GM21360 (cell line): Measurements from ENCODE around the gene NLGN3.

Experiments used
- ATAC-seq: cut with Tn5 transposase; IDR thresholded peaks from one replicate; pipeline ENCODE4 v1.9.1; 2021; ENCODE audit warnings: mild to moderate bottlenecking, moderate library complexity; ENCODE audit not compliant: unreplicated experiment

The NLGN3 gene

DNA sequence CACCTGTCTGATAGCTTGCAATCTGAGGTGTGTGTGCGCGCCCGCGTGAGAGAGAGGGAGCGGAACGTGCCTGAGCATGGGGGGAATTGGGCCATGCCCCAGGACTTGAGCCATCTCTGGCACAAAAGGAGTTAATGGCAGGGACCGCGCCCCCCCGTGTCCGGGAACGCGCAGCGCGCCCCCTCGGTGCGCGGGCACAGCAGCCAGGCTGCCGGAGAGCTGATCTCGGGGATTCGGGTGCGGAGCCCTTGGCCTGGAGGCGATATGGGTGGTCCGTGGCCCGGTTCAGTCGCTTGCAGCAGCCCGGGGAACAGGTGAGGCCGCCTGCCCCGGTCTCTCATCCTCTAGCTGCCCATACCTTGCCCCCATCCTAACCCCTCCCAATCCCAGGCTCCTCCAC is at the start of gene NLGN3:
TSS of gene NLGN3 (plus strand) at position 191 of the 400 bp plus-strand sequence. CDS start 2,909 bp downstream, outside the sequence.
- ATAC-seq: no peak

DNA sequence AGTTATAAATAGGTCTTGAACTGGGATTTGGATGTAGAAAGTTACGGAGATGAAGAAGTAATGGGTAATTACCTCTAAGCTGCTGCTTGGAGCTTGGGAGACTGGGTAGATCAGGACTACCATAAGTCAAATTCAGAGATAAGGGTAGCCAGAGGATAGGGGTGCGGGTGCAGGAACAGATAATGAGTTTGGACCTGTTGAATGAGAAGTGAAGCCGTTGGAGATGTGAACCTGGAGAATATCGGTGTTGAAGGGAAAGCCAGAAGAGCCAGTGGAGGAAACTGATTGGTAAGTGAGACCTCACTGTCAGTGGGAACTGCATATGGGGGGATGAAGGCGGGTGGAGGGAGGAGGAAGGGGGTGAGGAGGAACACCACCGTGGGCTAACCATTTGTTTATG is 49.6 kb upstream of the NLGN3 start:
- ATAC-seq: no peak

DNA sequence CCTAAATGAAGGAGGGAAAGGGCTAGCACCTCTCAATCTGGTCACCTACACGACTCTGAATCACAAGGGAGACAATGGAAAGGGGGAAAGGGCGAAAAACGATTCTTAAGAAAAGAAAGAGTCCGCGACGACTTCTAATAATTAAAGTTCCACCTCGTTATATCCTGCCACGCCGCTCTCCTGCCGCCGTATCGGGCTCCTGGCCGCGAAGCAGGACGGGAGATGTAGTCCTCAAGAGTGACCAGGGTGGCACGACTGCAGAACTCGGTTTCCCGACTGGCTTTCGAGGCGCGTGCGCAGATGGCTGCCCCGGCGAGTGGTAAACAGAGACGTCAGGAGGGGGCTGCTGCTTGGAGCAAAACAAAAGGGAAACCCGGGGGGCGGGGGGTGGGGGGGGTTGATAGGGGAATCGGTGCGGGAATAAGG is 49.1 kb upstream of the NLGN3 start, which contains the start of gene FOXO4:
TSS of gene FOXO4 (plus strand) at position 297 of the 426 bp plus-strand sequence. CDS start 678 bp downstream, outside the sequence.
- ATAC-seq: peak; percentile 74

DNA sequence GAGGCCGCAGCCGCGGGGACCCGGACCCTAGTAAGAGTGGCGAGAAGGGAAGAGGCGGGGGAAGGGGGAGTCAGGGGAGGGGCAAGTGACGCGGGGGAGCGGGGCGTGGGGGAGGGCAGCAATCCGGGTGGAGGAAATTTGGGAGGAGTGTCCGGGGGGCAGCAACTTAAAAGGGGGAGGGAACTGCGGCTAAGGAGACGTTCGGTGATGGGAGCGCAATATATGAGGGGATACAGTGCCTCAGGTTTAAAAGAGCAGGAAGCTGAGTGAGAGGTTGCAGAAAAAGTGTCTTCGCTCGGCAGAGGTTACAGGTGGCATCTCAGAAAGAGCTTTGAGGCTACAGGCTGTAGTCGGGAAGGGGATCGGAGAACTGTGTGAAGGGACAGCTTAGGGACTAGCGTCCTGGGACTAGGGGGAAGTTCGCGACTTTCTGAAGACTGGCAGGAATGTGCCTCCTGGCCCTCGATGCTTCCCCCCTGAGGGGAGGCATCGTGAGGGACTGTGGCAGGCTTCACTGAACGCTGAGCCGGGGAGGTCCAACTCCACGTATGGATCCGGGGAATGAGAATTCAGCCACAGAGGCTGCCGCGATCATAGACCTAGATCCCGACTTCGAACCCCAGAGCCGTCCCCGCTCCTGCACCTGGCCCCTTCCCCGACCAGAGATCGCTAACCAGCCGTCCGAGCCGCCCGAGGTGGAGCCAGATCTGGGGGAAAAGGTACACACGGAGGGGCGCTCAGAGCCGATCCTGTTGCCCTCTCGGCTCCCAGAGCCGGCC is 48.5 kb upstream of the NLGN3 start:
- ATAC-seq: peak; percentile 10

DNA sequence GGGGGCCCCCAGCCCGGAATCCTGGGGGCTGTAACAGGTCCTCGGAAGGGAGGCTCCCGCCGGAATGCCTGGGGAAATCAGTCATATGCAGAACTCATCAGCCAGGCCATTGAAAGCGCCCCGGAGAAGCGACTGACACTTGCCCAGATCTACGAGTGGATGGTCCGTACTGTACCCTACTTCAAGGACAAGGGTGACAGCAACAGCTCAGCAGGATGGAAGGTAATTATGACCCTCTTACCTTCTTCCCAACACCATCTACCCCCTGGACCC is 47.9 kb upstream of the NLGN3 start:
- ATAC-seq: no peak

DNA sequence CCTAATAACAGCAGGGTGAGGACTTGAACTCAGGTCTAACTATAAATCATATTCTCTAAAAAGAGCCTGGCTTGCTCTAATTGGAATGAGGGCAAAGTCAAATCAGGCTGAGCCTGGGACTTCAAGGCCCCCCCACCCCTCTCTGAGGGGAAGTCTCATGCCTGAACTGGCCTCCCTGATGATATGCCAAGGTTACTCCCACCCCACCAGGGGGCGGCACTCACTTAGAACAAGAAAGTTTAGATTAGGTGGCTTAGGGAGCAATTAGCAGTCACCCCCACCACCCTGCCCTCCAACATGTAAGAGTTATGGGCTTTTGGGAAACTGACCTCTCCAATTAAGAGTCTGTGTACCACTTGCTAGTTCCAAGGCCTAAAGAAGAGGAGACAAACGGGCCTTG is 46.3 kb upstream of the NLGN3 start:
- no peak for ATAC-seq

DNA sequence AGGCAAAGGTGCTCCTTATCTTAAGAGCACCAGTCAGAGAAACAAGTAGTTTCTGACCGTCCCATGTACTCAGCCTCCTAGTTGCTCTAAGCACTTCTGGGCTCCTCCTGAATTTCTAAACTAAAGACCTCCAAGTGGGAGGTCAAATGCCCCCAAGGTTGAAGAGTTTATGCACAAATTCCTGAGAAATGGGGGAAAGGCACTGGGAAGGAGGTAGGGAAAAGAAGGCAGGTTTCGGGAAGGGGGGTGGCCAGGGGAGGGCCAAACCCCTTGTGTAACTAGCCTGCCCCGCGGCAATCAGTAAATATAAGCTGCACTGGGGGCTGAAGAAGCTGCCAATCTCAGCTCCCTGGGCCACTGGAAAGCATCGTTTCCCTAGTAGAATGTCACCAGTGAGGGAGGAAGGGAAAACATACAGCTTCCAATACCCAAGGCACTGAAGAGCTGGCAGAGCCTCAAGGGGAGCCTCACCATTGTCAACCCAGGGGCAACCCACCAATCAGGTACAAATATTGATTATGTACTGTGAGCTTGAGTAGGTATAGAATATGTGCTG is 45.6 kb upstream of the NLGN3 start:
- no peak for ATAC-seq

DNA sequence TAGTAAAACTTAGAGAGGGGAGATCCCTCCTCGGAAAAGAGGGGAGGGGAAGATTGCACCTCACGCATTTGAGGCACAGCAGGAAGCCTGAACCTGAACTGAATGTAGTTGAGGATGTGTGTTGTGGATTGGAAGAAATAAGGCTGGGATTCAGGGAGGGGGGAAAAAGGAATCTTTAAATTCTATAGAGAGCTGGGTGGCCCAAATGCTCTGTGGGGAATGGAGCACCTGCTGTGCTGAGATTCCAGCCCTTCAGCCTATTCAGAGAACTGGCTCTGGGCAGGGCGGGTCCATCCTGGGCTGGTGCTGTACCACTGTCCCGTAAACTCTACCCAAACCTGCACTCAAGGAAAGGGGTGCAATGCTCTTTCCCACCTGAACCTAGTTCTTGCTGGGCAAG is 44.9 kb upstream of the NLGN3 start:
- ATAC-seq: no peak

DNA sequence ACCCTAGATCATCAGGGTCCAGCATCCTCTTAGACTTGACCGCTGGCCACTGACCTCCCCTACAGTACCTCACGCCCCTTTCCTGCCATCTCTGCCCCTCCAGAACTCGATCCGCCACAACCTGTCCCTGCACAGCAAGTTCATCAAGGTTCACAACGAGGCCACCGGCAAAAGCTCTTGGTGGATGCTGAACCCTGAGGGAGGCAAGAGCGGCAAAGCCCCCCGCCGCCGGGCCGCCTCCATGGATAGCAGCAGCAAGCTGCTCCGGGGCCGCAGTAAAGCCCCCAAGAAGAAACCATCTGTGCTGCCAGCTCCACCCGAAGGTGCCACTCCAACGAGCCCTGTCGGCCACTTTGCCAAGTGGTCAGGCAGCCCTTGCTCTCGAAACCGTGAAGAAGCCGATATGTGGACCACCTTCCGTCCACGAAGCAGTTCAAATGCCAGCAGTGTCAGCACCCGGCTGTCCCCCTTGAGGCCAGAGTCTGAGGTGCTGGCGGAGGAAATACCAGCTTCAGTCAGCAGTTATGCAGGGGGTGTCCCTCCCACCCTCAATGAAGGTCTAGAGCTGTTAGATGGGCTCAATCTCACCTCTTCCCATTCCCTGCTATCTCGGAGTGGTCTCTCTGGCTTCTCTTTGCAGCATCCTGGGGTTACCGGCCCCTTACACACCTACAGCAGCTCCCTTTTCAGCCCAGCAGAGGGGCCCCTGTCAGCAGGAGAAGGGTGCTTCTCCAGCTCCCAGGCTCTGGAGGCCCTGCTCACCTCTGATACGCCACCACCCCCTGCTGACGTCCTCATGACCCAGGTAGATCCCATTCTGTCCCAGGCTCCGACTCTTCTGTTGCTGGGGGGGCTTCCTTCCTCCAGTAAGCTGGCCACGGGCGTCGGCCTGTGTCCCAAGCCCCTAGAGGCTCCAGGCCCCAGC is 43.8 kb upstream of the NLGN3 start:
- no peak for ATAC-seq

DNA sequence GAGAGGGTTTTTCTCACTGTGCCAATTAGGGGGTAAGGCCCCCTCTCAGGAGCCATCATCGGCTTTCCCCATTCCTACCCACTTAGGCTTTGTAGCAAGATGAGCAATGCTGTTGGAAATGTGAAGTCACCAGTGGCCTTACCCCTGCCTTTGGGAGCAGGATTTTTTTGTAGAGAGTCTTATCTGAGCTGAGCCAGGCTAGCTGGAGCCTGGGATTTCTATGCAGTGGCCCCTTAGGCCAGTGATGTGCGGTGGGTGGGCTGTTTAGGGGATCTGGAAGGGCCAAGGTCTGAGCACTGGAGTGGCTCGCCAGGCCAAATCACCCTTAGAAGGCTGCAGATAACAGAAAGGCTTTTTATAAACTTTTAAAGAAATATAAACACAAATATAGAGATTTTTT is 42.3 kb upstream of the NLGN3 start:
- no peak for ATAC-seq

DNA sequence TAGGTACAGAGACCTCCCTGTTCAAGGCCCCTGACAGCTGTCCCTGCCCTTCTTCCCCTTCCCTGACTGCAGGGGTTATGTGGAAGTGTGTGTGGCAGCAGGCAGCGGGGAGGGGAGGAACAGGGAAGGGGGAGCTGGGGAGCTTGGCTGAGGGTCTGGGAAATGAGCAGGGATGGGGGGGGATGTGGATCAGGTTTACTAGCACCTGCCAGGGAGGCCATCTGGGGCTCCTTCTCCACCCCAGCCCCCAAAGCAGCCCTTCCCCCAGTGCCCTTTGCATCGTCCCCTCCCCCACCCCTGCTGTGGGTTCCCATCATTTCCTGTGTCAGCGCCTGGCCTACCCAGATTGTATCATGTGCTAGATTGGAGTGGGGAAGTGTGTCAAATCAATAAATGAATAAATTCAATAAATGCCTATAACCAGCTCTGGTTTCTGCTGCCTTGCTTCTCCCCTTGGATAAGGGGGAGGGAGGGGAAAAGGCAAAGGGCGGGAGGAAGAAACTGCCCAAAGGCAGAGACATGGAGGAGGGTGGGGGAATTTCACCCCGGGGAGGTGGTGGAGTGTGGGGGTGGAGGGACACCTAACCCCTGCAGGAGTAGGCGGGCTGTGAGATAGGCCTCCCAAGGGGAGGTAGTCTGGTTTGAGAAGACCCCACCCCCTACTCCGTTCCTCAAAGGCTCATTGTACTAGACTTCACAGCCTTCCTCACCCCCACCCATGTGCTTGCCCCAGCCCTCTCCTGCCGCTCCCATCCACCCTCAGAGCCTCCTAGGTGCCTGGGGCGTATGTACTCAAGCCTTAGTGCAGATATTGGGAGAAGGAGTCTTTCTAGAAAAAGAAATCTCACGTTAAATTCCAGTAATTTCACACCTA is 41.3 kb upstream of the NLGN3 start:
- ATAC-seq: no peak

DNA sequence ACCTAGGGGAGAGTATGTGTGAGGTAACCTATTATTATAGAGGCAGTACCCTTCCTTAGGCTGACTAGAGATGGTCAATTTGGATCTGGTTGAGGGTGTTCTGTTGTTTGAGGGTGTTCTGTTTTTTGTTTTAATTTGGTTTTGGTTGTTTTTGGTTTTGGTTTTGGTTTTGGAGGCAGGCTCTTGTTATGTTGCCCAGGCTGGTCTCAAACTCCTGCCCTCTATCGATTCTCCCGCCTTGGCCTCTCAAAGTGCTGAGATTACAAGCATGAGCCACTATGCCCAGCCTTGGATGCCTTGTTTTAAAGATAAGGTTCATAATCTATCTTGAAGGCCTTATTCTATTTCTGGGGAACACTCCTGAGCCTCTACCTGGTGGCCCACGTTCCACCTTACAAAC is 39.0 kb upstream of the NLGN3 start:
- ATAC-seq: no peak

DNA sequence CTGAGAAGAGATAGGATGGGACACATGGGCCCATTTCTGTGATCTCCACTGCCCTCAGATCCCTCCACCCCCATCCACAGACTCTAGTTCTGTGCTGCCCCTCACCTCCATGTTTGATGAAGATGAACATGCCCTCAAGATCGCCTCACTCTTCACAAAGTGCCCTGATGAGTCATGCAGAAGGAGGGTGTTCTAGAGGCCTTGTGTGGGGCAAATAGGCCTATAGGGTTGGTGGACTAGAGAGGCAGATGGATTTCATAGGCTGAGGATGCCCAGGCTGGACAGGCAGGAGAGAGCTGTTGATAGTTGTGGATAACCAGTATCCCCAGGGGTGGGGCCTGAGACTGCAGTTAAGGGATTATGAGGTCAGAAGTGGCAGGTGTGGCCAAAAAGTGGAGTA is 38.2 kb upstream of the NLGN3 start, which contains the start of gene CXorf65:
TSS of gene CXorf65 (minus strand) at position 314 of the 400 bp plus-strand sequence. CDS start at position 130, 184 bp downstream.
- ATAC-seq: no peak

DNA sequence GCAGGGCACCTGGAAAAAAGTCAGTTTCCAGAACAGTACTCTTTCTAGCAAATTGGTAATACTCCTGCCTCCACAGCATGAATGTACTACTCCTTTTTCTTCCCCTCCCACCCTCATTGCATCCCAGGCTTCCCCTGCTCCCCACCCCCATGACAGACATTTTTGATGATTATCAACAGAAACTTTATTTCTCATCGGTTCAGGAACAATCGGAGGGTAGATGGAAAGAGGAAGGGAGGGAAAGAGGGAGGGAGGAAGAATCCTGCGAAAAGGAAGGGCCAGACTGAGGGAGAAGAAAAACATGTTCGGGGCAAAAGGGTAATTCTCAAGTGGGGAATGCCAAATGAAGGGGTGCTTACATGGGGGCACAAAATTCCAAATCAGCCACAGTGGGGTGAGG is 37.4 kb upstream of the NLGN3 start:
- no peak for ATAC-seq

DNA sequence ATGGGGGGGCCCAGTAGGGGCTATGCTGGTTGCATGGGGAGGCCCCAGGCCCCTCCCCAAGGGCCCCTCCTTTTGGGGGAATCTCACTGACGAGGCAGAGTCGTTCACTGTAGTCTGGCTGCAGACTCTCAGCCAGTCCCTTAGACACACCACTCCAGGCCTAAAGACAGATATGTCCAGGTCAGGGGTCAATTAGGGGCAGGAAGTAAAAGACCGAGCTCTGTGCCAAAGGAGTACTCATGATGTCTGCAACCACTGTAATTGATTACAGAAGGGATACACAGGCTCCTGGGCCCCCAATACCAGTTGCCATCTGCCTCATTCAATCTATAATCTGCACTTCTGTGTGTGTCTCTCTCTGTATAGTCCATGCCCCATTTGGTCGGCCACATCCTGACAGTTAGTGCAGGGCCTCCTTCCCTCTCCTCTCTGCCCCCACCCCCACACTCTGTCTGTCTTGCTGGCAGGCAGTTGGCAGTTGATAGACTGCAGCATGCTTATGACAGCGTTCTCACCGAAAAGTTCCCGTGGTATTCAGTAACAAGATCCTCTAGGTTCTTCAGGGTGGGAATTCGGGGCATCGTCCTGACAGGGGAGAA is 36.8 kb upstream of the NLGN3 start:
- ATAC-seq: no peak

DNA sequence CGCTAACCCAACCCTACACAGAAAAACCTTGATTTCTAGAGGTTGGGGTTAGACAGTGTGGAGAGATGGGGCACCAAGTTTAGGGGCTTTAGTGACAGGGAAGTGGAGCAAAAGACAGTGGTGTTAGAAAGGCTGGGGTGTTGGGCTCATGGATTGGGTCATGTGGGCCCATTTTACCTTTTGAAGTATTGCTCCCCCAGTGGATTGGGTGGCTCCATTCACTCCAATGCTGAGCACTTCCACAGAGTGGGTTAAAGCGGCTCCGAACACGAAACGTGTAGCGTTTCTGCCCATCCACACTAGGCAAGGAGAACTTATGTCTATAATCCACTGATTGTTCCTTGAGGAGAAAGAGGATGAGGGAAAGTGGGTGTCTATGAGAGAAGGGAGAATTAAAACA is 35.6 kb upstream of the NLGN3 start:
- ATAC-seq: no peak

DNA sequence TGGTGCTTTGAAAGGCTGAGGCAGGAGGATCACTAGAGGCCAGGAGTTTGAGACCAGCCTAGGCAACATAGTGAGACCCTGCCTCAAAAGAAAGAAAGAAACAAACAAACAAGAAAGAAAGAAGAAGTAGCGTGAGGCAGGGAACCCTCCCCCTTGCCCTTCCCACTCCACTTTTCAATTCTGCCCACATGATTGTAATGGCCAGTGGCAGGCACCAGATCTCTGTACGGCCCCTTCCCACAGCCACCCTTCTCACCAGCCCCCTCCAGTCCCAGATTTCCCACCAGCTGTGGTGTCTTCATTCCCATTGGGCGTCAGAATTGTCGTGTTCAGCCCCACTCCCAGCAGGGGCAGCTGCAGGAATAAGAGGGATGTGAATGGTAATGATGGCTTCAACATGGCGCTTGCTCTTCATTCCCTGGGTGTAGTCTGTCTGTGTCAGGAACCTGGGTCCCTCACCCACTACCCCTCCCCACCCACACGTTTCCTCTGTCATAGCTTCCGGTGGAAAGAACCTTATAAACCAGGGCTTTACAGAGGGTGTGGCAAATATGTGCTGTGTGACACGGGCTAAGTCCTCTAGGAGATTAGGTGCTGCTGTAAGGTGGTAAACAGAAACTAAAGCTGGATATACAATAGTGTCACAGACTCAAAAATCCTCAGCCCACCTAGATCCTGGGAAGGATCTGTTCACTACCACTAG is 33.3 kb upstream of the NLGN3 start, which contains the start of gene IL2RG:
TSS of gene IL2RG (minus strand) at position 437 of the 703 bp plus-strand sequence. CDS start at position 399, 38 bp downstream.
- peak; percentile 87 for ATAC-seq

DNA sequence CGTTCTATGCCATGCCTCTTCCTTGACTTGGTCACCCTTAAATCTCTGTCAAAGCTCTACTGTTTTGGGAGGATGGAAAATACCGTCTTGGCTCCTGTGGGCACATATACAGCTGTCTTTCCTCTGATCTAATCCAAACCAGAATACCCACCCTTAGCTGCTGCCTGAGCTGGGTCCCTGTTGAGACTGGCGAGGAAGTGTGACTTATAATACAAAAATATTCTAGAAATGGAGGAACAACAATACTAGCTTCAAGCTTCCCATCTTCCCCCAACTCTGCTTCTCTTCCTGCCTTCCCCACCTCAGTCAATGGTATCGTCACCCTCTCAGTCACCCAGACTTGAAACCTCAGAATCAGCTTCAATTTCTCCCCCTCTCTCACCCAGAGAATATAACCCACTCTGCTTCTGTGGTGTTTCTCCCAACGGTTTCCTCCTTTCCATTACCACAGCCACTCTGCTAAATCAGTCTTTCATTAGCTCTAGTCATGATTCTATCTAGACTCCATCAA is 32.7 kb upstream of the NLGN3 start:
- peak; percentile 26 for ATAC-seq

DNA sequence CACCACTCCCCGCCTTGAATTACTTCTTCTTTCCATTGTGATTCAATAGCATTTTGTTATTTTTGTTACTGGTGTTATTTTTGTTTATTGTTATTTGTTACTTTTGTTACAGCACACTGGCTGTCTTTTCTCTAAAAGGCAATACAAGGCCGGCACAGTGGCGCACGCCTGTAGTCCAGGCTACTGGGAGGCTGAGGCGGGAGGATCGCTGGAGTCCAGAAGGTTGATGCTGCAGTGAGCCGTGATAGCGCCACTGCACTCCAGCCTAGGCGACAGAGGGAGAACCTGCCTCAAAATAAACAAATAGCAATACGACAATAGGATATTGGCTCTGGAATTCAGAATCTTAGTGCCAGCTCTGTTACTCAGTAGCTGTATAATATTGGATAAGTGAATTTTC is 27.3 kb upstream of the NLGN3 start:
- ATAC-seq: no peak
